Measurements from ENCODE around the gene CLDN6.
A peak's percentile ranks its signal among the peaks of the same experiment; 100 is the strongest.

The CLDN6 gene

DNA sequence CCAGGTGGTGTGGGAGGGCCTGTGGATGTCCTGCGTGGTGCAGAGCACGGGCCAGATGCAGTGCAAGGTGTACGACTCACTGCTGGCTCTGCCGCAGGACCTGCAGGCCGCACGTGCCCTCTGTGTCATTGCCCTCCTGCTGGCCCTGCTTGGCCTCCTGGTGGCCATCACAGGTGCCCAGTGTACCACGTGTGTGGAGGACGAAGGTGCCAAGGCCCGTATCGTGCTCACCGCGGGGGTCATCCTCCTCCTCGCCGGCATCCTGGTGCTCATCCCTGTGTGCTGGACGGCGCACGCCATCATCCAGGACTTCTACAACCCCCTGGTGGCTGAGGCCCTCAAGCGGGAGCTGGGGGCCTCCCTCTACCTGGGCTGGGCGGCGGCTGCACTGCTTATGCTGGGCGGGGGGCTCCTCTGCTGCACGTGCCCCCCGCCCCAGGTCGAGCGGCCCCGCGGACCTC is 4.5 kb downstream of the CLDN6 start:
- DNase-seq (ENCODE audit: low read depth) = no peak

DNA sequence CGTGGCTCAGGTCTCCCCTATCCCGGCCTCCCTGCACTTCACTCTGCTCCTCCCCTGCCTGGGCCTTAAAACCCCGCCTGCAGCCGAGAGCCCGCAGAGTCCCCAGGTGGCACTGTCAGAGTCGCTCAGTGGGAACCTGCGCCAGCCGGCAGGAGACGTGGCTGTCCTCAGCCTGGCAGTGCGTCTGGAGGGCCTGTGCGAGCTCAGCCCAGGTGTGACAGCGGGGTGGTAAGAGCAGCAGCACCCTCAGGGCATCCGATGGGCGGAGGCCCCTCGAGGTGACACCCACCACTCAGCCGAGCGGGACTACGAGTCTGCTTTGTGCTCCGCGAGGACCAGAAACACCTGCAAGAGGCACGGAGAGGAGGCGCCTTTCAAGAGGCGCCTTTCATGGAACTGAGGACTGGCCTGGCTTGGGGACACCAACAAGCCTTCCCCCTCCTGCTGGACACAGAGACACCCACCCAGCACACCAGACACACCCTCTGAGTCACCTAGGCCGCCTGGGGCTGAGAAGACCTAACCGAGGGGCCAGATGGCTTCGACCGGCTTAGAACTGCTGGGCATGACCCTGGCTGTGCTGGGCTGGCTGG is 5.1 kb downstream of the CLDN6 start, which contains the start of gene CLDN9:
TSS of gene CLDN9 (plus strand) at position 96 of the 593 bp plus-strand sequence. CDS start at position 536, 440 bp downstream.
- DNase-seq (ENCODE audit: low read depth) = no peak

DNA sequence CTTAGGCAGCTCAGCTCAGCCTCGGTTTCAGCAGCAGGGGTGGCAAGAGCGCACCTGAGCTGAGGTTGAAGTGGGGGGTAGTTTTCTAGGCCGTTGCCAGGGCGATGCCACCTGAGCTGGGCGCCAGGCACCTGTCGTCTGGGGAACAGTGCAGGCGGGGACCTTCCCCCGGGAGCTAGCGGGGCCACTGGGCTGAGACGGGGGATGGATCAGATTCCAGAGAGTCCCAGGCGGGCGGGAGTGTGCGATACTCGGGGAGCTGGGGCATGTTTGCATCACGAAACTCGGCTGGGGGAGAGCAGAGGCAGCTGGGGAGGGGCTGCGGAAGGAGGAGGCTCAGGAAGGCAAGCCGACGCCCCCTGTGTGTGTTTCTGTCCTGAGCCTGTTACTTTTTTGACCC is 5.7 kb downstream of the CLDN6 start:
- DNase-seq (ENCODE audit: low read depth) = no peak

DNA sequence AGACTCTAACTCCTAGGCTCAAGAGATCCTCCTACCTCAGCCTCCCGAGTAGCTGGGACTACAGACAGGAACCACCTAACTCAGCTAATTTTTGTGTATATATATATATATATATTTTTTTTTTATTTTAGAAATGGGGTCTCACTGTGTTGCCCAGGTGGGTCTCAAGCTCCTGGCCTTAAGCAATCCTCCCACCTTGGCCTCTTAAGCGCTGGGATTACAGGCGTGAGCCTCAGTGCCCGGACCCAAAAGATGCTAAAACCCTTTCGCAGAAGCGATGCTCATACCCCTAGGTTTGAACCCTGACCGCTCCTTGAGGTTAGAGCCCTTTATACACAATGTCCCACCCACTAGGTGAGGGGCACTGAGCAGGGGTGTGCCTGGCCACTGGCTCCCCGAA is 7.5 kb downstream of the CLDN6 start:
- no peak for DNase-seq (ENCODE audit: low read depth)

DNA sequence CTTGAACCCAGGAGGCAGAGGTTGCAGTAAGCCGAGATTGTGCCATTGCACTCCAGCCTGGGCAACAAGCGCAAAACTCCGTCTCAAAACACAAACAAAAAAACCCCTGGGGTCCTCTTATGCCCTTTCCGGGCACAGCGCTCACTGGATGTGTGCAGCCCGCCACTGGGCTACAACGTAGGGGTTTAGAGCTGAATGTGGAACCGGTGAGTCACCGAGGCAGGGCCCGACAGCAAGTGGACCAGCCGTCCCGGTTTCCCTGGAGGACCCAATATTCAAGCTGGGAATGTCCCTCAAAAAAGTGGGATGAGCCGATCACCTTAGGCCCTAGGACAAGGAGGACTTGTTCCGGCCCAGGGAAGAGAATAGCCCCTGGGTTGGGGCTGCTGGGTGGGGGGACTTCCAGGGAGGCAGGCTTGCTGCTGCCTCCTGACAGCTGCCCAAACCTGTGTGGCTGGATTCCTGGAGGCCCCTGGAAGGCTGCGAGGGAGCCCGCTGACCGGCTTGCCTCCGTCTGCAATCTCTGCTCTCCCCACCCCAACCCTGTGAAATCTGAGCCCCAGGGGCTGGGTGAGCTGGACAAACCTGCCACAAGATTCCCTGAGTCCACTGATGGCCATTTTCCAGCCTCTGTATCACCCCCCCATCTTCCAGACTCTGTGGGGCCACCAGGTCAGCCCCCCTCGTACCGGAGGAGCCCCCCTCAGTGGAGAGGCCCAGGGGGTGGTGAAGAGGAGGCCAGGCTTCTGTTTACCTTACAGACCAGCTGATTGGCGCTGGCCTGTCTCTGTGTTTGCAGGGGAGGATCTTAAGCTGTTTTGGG is 8.2 kb downstream of the CLDN6 start:
- no peak for DNase-seq (ENCODE audit: low read depth)

DNA sequence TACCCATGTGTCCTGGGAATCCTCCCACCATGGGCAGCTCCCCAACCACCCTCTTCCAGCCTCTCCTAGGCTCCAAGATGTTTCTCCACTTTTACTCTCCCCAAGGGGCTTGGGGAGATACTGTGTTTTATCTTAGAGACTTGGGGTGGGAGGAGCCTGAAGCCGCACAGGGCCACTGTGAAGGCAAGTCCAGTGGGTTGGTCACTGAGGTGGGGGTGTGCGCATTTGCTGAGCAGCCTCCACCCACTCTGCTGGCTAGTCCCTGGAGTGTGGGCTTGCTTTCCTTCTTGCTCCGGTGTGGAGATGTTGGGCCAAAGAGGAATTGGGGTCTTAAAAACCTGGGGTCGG is 9.3 kb downstream of the CLDN6 start:
- no peak for DNase-seq (ENCODE audit: low read depth)

DNA sequence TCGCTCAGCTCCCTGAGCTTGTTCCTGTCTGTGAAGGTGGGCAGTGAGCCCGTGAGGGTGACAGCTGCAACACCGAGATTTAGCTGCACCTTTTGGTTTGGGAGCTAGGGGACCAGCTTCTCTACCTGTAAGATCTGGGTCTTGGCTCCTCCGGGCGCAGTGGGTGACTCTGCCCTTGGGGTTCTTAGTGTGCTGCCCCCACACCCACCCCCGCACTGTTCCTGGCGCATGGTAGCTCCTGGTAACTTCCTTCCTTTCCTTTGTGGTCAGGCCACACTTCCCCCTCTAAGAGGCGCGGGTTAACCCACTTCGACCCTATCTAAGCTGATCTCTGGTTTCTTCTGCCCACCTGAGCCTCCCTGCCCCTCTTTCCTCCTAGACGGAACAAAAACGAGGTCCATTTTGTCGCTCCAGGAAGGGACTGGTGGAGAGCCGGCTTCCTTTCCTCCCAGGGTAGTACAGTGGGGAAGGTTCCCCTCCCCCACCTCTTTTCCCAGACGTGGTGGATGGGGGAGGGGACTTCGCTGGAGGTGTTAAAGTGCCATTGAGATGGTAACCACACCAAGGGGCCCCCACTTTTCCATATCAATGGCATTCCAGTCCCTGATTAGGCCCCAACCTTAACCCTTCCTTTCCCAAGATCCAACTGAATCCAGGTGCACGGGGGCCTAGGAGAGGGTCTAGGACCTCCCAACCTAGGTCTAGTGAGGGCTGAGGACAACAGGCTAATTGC is 9.9 kb downstream of the CLDN6 start:
- DNase-seq (ENCODE audit: low read depth) = no peak

DNA sequence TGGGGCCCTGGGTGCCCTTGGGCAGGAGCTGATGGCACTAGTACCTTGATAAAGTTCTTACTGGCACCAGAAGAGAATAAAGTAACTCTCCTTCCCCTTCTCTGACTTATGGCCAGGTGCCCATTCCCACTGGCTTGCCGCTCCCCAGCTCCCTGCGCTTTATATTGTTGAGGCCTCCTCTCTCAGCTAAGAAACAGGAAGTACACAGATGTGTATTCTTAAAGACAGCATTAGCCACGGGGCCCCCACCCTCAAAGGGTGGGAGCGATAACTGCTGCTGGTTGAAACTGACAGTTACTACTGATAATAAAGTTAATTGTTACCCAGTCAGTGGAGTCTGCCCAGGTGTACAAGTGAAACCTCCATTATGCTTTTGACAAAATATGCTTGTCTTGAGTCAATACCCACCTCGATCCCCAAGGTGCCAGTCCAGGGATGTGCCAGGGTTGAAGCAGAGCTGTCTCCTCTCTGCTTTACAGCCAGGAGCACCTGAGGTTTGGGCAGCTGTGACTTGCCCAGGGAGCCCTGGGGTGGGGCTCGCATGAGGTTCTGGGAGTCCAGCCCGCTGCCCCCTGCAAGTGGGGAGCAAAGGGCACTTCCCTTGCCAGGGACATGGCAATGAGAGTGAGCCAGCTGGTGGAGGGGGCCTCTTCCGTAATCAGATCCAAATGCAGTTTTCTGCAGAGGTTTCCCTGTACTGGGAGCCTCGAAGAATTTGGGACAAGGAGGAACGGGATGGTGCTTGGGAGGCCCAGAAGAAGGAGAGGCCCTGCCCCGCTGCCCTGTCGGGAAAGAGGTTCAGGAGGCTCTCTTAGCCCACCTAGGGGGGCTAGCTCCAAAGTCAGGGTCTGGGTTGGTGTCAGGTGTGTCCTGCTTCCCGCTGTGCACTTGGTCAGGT is 10.7 kb downstream of the CLDN6 start:
- no peak for DNase-seq (ENCODE audit: low read depth)

DNA sequence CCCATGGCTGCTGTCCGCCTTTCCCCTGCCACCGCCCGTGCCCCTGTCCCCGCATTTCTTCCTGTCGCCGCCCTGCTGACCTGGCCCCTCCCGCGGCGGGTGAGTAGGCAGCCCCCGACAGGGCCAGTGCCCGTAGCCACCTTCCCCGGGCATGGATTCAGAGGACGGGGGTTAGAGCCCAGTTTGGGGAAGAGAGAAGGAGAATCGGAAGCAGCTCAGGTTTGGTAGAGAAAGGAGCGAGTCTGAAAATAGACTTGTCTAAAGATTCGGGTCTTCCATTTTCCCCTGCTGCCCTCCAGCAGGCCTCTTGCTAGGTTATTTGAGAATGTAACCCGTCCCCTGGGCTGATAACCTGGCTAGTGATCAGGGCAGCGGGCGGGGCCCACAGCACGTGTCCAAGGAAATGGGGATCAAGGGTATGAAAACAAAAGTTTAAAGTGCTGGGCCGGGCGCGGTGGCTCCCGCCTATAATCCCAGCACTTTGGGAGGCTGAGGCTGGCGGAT is 13.2 kb downstream of the CLDN6 start:
- DNase-seq (ENCODE audit: low read depth) = no peak

DNA sequence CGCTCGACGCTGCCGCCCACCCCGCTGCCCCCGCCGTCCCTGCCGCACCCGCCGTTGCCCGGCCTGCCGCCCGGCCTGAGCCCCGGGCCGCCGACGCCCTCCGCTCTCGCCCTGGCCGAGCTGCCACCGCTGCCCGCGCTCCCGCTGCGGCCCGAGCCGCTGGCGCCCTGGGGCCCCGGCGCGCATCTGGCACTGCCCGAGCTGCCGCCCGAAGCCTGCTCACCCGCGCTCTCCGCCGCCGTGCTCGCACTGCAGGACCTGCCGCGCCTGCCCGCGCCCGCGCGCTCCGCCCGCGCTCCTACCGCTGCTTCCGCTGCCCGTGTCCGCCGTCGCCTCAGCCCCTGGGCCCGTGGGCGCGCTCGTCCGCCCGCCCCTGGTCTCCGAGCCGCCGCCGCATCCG is 13.7 kb downstream of the CLDN6 start:
- DNase-seq (ENCODE audit: low read depth) = no peak

DNA sequence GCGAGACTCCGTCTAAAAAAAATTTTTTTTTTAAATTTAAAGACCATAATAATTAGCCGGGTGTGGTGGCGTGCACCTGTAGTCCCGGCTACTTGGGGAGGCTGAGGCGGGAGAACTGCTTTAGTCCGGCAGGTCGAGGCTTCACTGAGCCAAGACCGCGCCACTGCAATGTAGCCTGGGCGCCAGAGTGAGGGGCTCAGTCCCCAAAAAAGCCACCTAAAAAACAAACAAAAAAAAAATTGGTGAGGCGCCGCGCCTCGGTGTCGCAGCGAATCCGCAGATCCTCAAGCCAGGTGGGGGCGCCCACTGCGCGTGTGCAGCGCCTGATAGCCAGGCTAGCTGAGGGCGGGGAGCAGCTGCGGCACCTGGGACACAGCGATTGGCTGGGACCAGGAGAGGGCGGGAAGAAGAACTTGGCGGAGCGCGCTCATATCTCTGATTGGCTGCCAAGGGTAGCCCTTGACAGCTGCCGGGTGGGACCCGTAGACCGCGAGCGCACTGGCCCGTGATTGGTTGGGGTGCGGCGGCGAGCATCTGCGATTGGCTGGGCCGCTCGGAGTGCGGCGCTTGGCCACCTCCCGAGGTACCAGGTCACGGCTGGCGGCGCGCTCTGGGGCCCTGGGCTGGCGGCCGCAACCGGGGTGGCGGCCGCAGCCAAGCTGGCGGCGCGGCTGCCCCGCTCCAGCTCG is 14.3 kb downstream of the CLDN6 start:
- peak; percentile 89 for DNase-seq (ENCODE audit: low read depth)

DNA sequence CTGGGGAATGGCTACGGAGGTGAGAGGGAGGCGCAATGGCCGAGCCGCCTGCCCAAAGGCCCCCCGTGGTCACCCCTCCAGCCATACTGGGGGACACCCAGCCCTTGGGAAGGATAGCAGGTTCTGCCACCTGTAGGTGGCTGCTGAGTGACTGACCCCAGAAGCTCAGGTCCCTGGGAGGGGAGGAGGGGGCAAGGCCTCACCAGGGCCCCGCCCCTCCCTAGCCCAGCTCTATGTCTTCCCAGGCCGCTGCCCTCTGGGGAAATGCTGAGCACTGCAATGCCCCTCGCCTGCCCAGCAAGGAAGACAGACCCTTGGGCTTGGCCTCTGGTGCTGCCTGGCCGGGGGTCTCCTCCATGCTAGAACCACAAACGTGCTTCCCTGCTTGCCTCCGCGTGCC is 16.7 kb downstream of the CLDN6 start:
- no peak for DNase-seq (ENCODE audit: low read depth)

DNA sequence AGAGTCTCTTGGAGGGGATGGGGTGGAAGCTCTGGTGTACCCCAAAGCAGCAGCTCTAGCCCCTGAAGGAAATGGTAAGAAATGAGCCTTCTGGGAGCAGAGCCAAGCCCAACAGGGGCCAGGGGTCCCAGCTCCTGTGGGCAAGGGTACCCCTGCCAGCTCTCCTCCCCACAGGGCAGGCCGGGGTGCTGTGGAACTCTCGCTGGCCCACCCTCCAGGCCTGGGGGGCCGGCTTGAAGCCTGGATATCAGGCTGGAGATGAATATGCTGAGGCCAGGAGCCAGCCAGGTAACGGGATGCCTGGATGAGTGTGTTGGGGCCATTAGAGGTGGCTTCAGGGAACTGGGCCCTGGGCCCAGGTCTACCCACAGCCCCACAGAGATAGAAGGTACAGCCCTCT is 17.4 kb downstream of the CLDN6 start:
- DNase-seq (ENCODE audit: low read depth) = no peak

DNA sequence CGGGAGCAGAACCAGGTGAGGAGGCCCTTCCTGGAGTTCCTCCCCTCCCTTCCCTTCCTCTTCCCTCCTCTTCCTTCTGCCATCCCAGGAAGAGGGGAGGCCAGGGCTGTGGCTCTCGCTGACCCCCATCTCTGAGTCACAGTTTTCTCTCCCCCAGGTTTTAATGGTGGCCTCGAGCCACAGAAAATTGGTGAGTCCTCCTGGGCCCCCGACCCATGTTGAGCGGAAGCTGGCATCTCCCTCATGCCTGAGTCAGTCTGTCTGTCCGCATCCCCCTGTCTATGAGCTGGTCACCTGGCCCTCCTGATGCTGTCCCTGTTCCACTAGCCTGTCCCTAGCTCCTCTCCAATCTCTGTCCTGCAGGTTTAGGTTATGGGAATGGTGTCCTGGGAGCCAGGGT is 18.1 kb downstream of the CLDN6 start:
- no peak for DNase-seq (ENCODE audit: low read depth)

DNA sequence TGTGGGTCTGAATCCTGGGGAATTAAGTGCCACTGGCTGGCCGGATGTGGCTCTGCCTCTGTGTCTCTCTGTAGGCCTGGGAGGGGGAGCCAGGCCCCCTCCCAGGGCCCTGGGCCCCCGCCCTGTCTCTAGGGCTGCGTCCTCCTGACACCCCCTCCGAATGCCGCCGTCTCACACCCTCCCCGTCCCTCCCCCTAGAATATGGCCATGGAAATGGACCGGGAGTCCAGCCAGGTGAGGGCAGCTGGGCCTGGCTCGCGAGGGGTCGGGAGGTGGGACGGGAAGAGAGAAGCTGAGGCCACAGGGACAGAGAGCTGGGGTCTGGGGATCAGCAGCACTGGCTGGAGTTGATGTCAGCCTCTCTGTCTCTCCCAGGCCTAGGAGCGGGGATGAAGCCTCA is 21.7 kb downstream of the CLDN6 start:
- DNase-seq (ENCODE audit: low read depth) = no peak

DNA sequence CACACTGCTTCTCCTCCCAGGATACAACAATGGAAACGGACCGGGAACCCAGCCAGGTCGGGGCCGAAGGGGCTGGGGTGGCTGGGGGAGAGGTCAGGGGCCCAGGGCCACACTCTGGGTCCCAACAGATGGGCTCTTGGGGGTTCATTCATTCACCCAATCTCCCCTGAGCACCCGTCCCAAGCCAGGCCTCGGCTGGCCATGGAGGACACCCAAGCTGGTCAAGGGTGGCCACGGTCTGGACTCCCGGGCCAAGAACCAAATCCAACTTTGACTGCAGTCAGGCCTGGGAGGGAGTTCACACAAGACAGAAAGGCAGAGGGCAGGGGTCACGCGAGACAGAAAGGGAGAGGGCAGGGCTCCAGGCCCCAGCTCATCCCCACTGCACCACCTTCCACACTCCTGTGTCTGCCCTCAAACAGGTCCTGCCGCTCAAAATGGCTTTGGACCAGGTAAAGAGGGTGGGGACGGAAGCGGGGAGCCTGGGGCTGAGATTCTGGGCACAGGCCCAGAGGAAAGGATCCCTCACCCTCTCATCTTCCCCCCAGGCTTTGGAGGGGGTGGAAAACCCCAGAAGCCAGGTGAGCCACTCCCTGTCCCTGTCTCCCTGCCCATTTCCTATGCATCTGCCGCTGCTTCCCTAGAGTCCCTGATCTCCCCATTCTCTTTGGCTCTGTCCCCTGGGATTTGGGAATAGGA is 25.5 kb downstream of the CLDN6 start:
- no peak for DNase-seq (ENCODE audit: low read depth)

DNA sequence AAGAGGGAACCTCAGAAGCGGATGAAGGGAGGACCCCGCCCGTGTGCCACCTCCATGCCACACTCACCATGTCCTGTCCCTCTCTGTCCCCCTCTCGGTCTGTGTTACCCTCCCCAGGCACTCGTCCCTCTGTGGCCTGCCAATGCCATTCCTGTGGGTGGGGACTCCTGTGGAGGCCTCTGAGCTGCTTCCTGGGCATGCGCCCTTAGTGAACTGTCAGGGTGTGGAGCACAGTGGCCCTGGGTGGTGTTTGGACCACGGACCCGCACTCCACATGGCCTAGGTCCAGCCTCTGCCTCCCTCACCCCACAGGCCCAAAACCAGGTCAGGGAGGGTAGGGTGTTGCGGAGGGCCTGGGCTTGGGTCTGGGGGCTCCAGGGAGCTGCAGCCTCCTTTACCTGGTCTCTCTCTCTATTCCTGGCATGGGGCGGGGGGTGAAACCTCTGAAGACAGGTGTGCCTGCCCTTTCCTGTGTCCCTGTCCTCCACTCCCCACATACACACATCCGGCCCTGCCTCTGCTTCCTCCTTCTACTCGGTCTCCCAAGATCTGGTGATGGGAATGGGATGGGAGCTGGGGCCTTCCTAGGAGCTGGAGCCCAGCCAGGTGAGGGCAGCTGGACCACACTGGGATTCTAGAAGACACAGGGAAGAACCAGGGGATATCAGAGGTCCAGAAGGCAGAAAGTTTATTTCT is 26.3 kb downstream of the CLDN6 start:
- DNase-seq (ENCODE audit: low read depth) = no peak

DNA sequence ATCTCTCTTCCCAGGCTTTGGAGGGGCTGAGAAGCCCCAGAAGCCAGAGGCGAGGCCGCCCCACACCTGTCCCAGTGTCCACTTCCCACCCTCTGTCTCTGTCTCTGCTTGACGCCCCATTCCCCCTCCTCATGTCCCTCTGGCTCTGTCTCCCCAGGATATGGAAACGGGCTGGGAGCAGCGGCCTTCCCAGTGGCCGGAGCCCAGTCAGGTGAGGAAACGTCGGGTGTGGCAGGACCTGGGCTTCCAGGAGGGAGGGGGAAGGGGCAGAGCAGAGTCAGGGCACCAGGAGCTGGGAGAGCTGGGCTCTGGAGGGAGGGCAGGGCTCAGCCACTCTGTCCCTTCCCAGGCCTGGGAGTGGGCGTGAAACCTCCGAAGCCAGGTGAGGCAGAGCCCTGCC is 27.1 kb downstream of the CLDN6 start:
- no peak for DNase-seq (ENCODE audit: low read depth)

DNA sequence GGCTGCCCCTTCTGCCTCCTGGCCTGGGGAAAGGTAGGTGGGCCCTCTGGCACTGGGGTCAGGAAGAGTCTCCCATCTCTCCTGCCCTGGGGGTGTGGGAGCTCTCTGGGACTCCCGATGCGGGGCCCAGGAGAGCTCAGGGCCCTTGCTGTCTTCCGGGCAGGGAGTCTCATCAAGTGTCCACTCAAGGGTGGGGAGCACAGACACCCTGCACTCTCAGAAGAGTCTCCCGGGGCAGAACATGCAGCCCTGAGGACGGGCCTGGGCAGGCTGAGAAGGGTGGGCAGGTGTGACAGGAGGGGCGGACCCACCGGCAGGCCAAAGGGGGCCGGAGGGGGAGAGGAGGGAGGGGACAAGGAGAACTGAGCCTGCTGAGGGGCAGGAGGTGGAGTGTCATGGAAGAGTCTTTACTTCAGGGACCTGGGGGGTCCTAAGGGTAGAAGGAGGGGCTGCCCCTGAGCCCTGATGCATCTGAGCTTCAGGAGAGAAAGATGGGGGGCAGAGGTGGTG is 29.3 kb downstream of the CLDN6 start:
- no peak for DNase-seq (ENCODE audit: low read depth)

DNA sequence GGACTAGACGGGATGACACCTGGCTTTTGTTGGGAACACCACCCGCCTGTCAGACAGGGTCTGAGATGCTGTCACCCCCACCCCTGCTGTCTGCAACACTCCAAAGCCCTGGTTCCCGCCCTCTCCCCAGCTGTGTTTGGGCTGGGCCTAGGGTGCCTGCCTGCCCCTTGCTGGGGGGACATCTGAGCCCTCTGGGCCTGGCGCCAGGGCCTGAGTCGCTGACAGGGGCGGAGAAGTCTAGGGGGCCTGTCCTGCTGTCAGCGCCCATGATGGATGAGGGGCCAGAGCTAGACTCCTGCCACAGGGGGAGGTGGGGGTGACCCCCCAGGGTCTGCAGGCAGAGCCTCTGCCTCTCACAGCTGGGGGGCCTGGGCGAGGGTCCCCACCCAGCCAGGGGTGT is 30.1 kb downstream of the CLDN6 start:
- no peak for DNase-seq (ENCODE audit: low read depth)
